NOMO-1 treated with DMSO at 0.1 percent for 48 hours (cell line): ENCODE results near the gene HS3ST6.
"Not testable (repeated sequence)": the region's sequence is repeated elsewhere in the genome, so short reads cannot be mapped to it uniquely, and the experiment has no call there.

ENCODE experiments used
- DNase-seq: peaks from one replicate; lab custom pipeline; 2025; ENCODE audit not compliant: unreplicated experiment; lab: John Stamatoyannopoulos, UW

HS3ST6 gene

DNA sequence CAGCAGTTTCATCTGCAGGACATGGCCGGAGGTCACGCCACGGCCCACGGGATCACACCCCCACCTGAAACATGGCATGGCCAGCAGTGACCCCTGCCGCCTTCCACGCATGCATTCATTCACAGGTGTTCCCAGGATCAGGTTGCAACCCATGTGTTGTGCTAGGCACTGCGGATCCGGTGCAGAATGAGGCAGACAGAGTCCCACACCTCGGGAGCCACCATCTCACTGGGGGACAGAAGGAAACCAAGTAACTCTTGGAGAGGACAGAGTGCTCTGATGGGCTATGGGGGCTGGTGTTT lies 29.1 kb upstream of the HS3ST6 start:
- no peak for DNase-seq

DNA sequence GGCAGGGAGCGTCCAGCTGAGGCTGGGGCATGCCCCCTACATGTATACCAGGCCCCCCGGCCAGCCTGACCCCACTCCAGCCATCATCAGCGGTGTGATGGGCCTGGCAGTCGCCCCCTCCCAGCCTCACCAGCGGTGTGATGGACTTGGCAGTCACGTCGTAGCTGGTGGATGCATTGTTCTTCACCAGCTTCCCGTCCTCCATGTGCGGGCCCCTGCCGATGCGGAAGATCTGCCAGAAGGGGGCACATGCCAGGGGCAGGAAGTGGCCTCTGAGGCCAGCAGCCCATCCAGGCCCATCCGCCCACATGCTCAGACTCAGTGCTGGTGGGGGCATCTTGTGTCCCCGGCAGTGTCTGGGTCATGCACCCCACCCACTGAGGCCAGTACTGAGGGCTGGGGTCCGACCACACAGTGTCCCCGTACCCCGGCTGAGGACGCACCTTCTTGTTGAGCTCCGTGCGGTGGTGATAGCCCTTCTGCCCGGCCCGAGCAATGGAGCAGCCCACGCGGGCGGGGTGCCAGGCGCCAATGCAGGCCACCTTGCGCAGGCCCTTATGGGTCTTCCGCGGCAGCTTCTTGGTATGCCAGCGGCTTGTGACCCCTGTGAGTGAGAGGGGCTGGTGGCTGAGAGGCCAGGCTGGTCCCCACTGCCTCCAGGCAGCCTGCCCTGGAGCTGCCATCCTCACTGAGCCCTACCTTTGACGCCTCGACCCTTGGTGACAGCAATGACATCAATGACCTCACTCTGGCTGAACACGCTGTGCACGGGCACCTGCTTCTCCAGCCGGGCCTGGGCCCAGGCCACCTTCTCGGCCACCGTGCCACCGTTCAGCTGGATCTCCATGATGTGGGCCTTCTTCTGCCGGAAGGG lies 28.5 kb upstream of the HS3ST6 start:
- no peak for DNase-seq

DNA sequence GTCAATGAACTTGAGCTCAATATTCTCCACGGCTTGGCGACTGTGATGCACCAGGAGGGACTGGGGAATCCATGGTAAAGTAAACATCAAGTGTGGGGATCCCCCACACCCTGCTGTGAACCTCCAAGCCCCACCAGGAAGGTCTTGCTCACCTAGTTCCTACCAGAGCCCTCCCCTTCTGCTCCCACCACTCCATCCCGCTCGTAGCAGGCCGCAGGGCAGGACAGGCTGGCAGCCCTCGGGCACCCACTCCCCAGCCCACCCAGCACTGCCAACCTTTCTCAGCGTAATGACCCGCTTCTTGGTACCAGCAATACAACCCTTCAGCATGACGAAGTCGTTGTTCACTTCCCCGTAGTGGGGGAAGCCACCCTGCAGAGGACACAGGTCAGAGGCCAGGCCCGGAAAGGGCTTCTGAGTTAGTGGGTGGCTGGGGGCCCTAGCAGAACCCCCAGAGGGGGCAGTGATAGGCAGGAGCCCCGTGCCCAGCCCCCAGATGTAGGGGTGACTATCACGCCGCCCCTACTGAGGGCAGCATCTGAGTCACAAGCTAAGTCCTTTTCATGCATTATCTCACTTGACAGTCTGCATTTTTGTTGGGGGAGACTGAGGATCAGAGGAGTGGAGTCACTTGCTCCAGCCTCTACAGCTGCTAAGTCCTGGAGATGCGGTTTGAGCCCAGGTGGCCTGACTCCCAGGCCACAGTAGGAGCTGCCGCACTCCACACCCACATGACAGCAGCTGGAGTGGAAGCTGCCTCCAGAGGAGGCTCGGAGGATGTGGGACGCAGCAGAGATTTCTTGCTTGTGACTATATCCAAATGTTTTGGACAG lies 27.6 kb upstream of the HS3ST6 start:
- no peak for DNase-seq

DNA sequence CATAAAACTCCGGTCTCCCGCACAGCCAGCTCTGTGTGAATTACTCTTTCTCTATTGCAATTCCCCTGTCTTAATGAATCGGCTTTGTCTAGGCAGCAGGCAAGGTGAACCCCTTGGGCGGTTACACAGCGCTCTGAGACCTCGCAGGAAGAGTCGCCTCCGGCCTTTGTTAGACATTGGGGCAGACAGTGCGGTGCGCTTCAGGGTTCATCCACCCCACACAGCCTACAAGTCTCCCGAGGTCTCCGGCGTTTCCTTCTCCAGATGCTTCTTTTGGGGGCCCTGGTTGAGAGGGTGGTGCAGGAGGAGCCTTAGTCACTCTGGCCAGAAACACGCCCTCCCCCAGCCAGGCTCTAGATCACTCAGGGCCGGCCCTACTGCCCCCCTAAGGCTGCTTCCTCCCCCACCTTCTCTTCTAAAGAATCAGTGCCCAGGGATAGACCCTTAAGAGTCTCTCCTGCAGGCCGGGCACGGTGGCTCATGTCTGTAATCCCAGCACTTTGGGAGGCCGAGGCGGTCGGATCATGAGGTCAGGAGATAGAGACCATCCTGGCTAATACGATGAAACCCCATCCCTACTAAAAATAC lies 26.5 kb upstream of the HS3ST6 start:
- no peak for DNase-seq

DNA sequence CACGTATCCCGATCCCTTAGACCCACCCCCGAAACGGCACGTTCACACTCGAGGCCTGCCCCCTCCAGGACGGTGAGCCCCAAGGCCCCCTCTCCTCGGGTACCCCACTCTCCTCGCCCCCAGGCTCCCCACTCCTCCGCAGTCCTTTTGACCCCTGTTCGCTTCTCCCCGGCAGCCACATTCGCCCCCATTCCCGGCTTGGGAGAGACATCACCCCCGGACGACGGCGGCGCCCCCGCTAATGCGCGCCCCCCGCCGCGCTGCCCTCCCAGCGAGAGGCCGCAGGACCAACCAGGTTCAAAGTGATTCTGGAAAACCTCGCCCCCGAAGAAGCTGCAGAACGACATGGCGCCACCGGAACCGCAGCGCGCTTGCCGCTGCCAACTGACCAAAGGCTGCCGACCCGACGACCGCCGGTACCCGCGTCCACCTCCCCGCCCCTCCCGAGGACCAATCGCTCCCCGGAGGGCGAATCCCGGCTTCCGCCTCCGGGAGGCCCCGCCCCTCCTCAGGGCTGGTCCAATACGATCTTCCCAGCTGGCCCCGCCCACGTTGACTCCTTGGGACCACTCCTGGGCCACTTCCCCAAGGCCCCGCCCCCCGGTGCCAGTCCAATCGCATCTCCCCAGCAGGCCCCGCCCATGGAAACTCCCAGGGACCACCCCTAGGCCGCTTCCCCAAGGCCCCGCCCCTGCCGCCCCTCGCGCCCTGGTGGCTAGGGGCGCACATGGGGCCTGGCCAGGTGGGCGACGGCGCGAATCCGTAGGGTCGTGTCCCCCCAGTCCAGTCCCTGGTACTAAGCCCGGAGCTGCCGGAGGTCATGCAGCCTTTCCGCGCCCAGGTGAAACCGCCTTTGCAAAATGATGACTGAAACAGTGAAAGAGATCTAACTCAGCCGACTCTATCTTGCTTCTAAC lies 24.9 kb upstream of the HS3ST6 start, which contains the start of gene MSRB1:
TSS of gene MSRB1 (minus strand) at position 390 of the 917 bp plus-strand sequence. CDS start at position 347, 43 bp downstream.
- peak; percentile 99 for DNase-seq

DNA sequence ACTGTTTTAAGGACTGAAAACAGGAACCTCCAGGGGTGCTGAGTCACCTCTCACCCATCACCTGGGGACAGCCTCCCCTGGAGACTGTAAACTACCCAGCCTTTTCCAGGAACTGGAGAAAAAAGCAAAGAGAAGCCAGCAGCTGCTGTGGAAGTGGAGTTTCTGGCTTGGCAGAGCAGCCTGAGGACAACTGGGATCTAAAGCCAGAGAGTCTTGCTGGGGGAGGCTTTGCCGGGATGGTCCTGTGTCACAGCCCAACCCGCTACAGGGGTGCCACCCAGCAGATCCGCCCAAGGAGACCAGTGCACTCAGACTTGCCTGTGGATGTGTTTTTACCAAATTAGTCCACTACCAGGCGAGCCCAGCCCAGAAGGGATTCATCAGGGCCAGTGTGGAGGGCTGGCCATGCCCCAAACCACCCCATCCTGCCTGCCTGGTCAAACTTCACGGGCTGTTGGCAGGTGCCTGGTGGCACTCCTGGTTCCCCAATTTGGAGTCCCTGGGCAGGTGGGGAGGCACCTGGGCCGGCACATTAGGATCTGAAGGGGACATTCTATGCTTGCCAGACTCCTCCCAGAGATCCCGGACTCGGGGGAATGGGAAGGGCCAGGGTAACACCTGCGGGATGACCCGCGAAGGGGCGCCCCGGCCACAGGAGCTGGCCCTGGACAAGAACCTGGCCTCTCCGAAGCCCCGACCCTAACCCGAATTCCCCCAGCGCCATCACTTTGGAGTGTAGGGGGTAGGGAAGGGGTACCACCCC lies 24.0 kb upstream of the HS3ST6 start:
- DNase-seq: peak; percentile 78

DNA sequence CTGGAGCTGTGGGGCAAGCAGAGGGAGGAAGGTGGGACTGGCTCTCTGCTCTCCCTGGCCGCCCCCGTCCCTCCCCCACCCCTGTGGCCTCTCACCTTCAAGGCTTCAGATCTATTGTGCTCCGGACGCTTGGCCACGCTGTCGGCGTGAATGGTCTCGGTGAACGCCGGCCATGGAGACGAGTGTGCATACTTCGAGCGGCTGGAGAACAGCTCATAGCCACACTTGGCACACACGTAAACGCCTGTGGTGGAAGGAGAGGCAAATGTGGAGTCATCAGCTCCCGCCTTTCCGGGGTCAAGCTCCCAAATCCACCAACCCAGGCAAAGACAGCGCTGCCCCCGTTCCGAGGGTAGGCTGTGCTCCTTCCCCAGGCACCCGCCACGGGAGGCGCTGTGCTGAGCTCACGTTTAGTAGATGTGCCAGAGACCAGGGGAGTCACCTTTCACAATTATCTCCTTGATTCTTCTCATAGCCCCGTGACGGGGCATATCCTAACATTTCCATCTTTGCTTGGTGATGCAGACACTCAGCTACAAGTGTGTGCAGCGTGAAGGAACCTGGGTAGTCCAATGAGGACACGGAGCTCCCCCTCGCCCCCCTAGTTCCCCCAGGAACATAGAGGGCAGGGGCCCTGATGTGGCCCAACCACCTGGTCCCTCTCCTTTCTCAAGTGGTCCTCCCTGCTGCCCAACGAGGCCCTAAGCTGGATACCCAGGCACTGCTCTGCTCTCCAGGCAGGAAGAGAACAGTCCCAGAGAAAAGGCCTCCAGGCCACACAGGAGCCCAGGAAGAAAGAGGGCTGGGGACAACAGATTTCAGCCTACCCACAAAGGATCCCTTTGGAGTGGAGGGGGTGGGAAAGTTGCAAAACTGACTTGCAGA lies 23.2 kb upstream of the HS3ST6 start:
- peak; percentile 66 for DNase-seq

DNA sequence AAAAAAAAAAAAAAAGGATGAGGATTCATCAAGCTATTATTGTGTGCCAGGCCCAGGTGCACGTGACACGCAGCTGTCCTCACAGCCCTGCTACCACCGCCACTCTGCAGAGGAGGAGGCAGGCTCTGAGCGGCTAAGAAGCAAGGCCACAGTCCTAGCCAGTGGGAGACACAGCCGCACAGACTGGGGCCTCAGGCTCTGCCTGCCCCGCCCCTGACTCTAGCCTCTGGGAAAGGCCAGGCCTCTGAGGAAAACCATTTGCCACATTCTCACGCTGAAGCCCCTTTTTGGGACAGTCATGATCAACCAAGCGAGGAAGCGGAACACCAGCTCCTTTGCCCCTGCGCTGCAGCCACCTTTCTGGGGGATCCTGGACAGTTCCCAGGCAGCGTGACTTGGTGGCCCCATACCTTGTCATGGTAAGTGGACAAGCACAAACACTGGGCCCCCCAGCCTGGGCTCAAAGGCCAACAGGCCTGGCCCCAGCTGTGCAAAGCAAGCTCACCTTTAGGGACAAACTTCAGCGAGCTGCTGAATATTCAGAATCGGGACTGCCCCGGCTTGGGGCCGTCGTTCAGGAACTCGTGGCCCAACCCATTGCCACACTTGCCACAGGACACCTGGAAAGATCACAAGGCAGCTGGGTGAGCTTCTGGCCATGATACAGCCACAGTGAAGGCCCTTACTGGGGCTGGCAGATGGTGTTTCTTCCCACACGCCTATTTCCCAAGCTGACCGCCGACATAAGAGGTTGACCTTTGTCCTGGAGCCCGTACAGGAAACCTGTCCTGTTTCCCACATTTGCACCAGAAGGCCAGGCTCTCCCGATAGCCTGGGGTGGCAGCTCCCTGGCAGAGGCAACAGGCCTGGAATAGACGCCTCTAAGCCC lies 22.3 kb upstream of the HS3ST6 start:
- no peak for DNase-seq

DNA sequence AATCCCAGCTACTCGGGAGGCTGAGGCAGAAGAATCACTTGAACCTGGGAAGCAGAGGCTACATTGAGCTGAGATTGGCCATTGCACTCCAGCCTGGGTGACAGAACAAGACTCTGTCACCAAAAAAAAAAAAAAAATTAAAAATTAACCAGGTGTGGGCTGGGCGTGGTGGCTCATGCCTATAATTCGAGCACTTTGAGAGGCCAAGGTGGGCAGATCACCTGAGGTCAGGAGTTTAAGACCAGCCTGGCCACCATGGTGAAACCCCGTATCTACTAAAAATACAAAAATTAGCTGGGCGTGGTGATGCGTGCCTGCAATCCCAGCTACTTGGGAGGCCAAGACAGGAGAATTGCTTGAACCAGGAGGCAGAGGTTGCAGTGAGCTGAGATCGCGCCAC lies 21.6 kb upstream of the HS3ST6 start:
- not testable (repeated sequence) for DNase-seq

DNA sequence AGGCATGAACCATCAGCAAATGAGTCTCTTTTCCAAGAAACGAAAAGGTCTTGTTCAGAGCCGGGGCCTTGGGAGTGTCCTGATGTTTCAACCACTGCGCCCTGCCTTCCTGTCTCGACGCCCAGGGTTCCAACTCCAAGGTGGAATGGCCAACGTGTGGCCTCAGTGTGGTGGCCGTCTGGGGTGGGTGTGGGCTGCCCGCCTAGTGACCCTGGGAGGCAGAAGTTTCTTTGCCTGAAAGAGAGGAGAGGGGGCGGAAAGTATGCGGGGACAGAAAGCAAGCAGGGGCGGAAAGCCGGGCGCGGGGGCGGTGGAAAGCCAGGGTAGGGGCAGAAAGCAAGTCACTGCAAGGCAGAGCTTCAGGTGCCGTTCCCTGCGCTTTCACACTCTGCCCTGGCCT lies 20.7 kb upstream of the HS3ST6 start:
- no peak for DNase-seq

DNA sequence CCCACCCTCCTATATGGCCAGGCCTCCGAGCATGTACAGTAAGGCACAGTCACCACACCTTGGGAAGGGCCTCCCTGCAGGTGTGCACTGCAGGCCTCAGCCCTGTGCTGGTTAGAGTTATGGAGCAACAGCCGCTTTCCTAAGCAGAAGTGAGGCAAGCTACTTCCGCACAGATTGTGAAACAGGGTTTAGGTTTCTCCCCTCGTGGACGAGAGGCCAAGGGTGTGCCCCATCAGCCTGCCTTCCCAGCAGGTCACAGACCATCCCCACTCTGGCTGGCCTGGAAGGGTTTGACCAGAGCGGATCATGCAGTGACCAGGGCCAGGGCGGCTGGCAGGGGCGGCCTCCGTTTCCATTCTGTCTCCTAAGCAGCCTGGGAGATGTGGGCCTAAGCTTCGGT lies 20.1 kb upstream of the HS3ST6 start:
- DNase-seq: peak; percentile 91

DNA sequence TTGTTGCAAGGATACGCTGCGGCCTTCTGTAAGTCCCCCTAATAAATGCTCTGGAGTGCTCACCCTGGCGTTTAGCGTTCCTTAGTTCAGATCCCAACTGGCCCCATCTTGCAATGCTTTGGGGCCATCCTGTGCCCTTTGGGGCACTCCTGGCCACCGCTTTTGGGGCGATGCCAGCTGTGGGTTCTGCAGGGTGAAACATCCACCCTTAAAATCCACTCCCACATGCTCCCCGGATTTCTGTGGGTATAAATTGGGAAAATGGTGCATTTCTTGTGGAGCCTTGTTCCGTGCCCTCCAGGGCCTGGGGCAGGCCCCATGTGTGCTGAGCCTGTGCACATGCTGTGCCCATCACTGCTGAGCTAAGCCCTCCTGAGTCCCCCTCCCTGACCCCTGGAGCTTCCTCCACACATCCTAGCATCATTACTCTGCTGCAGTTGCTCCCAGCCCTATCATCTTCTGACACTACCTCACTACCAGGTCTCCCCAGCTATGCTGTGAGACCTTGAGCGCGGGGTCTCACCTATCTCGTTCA lies 18.8 kb upstream of the HS3ST6 start:
- DNase-seq: no peak

DNA sequence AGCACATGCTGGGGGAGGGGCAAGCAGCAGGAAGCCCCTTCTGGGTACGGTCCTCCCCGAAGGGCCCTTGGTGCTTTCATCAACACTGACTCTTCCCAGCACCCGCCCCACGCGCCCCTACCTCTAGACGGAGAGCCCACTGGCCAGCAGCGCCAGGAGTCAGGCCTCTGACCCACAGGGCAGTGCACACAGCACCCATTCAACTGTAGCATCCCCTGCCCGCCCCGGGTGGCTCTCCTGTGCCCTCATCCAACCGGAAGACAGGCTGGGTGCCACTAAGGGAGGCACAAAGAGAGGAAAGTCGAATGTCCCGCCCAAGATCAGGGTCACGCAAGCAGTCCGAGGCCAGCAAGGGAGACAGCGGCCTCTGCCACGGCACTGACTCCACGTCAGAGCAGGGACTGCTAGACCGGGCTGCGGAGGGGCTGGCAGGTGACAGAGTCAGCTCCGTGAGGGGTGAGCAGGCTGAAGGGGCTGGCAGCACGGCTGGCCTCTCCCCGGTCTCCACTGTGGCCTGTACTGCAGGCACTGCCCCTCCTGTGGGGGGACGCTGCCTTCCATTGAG lies 15.0 kb upstream of the HS3ST6 start:
- no peak for DNase-seq

DNA sequence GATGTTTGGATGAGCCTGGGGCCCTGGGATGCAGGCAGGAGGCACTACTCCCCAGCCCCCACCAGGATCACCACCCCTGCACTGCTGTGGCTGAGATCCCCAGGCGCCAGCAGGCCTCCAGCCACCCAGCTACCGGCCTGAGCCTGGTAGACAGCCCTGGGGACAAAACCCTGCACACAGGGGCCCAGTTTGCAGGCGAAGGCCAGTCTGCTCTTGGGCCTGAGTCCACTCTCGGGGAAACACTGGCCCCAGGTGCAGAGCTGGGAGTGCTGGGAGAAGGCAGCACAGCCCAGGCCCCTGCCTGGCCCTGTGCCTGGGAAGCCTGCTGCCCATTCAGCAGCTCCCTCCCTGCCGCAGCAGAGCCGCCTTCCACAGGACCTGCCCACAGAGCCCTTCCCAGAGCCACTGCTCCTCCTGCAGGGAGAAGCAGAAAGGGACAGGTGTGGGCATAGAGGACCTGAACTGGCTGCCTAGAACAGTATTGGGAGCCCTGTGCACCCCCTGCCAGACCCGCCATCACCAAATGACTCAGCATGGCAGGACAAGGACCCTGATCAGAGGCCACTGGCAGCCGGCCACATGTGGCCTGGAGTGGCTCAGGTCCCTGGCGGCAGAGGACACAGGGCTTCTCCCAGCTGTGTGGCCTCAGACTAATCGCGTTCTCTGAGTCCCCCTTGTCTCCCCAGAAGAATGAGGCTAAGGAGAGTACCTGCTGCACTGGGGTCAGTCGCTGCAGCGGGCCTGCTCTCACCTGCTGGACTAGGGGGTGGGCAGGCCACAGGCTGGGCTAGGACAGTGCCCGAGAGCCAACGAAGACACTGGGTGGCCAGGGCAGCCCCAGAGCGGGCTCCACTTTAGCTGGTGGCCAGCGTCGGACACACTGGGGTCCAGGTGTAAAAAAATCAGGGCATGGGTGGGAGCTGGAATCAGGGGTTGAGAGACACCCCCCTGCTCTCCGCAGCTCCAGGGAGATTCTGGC lies 14.1 kb upstream of the HS3ST6 start:
- DNase-seq: no peak

DNA sequence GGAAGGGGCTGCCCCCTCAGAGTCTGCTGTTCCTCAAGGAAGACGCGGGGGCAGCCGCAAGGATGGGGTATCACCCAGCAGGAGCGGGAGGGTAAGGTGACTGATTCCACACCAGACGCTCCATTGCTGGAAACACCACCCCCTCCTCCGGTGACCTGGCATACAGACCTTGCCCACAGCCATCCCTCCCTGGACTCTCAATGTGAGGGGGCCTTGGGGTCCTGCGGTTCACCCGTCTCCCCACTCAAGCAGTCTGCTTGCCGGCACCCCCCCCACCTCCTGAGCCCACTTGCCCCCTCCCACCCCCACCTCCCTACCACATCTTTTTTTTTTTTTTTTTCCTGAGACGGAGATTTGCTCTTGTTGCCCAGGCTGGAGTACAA lies 12.1 kb upstream of the HS3ST6 start:
- no peak for DNase-seq

DNA sequence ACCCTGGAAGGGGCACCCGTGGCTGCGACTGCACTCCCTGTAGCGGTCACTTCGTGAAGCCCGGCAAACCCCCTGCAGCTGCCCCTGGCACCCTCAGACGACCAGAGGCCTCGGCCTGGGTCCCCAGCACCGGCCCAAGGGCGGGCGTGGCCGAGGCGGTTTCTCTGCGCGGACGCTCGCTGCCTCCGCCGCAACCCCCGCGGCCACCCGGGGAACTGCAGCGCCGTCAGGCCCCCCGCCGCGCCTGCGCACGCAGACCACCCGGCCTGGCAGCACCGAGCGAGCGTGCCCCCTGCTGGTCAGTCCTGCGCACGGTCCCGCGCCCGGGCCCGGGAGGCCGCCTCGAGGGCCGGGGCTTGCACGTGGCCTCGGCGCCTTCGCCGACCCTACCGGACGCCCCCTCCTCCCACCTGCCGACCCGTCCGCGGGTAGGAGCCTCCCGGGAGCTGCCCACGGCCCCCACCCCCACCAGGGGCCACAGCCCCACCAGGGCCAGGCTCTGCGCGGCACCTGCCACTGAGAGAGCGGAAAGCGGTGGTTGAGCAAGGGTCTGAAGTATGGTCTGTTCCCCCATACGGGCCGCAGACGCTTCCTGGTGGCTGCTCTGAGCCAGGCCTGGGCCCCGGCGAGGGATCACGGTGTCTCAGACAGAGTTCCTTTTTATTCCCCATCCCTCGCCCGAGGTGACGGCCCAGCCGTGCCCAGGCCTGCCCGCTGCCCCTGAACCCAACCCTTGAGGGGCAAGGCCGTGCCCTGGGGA lies 11.5 kb upstream of the HS3ST6 start:
- DNase-seq: peak; percentile 82
